Nephron progenitor cell (in vitro differentiated cells): ENCODE data around the gene RBMS3.
"Not testable (repeated sequence)": the region's sequence is repeated elsewhere in the genome, so short reads cannot be mapped to it uniquely, and the experiment has no call there.

ENCODE experiments used
- DNase-seq: peaks from one replicate; pipeline ENCODE4 v3.0.0; 2021
- H3K27ac Mint-ChIP-seq: 2 replicates; pipeline ENCODE4 v1.8.0; 2021; ENCODE audit warnings: mild to moderate bottlenecking, moderate library complexity, mixed read lengths
- H3K27me3 Mint-ChIP-seq: 2 replicates; pipeline ENCODE4 v1.8.0; 2021; ENCODE audit warnings: mild to moderate bottlenecking, low read depth, mixed read lengths; ENCODE audit not compliant: poor library complexity
- H3K36me3 Mint-ChIP-seq: 2 replicates; pipeline ENCODE4 v1.8.0; 2021; ENCODE audit warnings: low read depth, mixed read lengths
- H3K4me1 Mint-ChIP-seq: 2 replicates; pipeline ENCODE4 v1.8.0; 2021; ENCODE audit warnings: mixed read lengths
- H3K4me3 Mint-ChIP-seq: 2 replicates; pipeline ENCODE4 v1.8.0; 2021; ENCODE audit warnings: mild to moderate bottlenecking, moderate library complexity, mixed read lengths
- H3K9me3 Mint-ChIP-seq: 2 replicates; pipeline ENCODE4 v1.8.0; 2021; ENCODE audit warnings: mild to moderate bottlenecking, moderate library complexity, mixed read lengths
- TF ChIP-seq, protein P1 (sequence below): fragments of 200-600 bp; sonication (generic); IDR thresholded peaks from 2 replicates; pipeline ENCODE4 v1.5.0; 2021; ENCODE audit warnings: antibody characterized with exemption

Gene RBMS3

DNA sequence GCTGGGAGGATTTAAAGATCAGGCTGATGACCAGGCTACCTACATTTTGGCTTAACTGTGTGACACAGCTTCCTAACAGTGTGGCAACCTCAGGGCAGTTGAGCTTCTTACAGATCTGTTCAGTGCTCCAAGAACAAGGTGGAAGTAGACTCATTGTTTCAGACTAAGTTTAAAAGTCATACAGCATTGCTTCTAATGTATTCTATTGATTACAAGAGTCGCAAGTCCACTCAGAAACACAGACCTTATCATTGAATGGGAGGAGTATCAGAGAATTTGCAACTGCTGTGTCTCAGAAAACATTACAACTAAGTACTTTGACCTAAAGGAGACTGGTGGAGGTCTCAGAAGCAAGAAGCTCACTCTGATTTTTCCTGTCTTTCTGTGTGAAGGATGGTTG lies 746.0 kb downstream of the RBMS3 start:
- DNase-seq = no peak
- TF ChIP-seq, protein P1, sequence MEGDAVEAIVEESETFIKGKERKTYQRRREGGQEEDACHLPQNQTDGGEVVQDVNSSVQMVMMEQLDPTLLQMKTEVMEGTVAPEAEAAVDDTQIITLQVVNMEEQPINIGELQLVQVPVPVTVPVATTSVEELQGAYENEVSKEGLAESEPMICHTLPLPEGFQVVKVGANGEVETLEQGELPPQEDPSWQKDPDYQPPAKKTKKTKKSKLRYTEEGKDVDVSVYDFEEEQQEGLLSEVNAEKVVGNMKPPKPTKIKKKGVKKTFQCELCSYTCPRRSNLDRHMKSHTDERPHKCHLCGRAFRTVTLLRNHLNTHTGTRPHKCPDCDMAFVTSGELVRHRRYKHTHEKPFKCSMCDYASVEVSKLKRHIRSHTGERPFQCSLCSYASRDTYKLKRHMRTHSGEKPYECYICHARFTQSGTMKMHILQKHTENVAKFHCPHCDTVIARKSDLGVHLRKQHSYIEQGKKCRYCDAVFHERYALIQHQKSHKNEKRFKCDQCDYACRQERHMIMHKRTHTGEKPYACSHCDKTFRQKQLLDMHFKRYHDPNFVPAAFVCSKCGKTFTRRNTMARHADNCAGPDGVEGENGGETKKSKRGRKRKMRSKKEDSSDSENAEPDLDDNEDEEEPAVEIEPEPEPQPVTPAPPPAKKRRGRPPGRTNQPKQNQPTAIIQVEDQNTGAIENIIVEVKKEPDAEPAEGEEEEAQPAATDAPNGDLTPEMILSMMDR = no peak
- Mint-ChIP-seq H3K27me3 (peaks cover 4% of the 10 kb centered on the region), H3K4me1 (no peaks in the 10 kb centered on the region), H3K27ac (no peak overlapping the region), H3K4me3 (no peak overlapping the region), H3K9me3 (no peaks in the 10 kb centered on the region), H3K36me3 (no peaks in the 10 kb centered on the region)

DNA sequence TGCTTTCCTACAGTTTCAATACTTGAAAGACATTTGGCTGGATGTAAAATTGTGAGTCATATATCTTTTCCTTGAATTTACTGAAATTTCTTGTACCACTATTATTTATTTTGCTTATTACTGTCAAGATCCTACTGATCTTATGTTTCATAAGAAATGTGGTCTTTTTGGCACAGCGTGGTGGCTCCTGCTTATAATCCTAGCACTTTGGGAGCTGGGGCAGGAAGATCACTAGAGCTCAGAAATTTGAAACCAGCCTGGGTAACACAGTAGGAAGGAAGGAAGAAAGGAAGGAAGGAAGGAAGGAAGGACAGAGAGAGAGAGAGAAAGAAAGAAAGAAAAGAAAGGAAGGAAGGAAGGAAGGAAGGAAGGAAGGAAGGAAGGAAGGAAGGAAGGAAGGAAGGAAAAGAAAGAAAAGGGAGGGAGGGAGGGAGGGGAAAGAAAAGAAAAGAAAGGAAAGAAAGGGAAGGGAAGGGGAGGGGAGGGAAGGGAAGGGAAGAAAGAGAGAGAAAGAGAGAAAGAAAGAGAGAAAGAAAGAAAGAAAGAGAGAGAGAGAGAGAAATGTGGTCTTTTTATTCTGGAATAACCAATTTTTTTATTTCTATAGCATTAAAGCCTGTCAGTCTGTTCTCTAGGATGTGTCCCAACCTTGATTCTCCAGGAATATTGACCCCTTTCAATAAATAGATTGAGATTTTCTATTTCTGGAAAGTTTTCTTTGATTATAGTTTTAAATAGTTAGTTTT lies 753.5 kb downstream of the RBMS3 start:
- Mint-ChIP-seq H3K9me3 (peaks cover 7% of the 10 kb centered on the region), H3K4me1 (no peaks in the 10 kb centered on the region), H3K27me3 (peaks cover 4% of the 10 kb centered on the region), H3K27ac (no peak overlapping the region), H3K4me3 (no peak overlapping the region), H3K36me3 (no peaks in the 10 kb centered on the region)
- DNase-seq = no peak
- TF ChIP-seq, protein P1 = no peak

DNA sequence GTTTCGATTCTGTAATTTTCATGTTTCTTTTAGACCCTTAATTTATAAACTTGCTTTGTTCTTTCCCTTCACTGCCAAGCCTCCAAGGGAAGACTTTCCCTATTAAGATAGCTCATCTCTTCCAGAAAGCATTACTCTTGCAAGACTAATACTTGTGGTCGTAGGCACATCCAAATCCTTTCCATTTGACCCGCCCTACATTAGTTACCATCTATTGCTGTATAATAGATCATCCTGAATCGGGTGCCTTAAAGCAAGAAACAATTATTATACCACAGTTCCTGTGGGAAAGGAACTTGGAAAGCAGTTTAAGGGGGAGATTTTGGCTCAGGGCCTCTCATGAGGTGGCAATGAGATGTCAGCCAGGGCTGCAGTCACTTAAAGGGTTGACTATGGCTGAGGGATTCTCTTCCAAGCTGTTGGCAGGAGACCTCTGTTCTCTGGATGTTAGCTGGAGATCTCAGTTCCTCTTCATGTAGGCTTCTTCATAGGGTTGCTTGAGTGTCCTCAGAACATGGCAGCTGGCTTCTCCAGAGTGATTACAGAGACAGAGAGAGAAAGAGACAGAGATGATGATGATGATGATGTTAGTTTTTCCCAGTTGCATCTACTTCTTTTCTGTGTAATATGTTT lies 755.2 kb downstream of the RBMS3 start:
- Mint-ChIP-seq H3K9me3 (peaks cover 14% of the 10 kb centered on the region), H3K27me3 (peaks cover 4% of the 10 kb centered on the region), H3K27ac (no peak overlapping the region), H3K4me1 (no peaks in the 10 kb centered on the region), H3K36me3 (no peaks in the 10 kb centered on the region), H3K4me3 (no peak overlapping the region)
- no peak for DNase-seq
- TF ChIP-seq, protein P1 = no peak

DNA sequence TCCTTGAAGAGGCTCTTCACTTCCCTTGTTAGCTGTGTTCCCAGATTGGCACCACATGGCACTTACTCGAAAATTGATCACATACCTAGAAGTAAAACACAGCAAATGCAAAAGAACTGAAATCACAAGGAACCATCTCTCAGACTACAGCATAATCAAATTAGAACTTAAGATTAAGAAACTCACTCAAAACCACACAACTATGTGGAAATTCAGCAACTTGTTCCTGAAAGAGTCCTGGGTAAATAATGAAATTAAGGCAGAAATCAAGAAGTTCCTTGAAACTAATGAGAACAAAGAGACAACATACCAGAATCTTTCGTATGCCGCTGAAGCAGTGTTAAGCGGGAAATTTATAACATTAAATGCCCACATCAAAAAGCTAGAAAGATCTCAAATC lies 759.3 kb downstream of the RBMS3 start:
- no peak overlapping the region for H3K27ac Mint-ChIP-seq
- TF ChIP-seq, protein P1 = no peak
- H3K4me3 Mint-ChIP-seq = no peak overlapping the region
- peaks cover 14% of the 10 kb centered on the region for H3K9me3 Mint-ChIP-seq
- H3K27me3 Mint-ChIP-seq = no peaks in the 10 kb centered on the region
- no peak for DNase-seq
- no peaks in the 10 kb centered on the region for H3K4me1 Mint-ChIP-seq
- H3K36me3 Mint-ChIP-seq = no peaks in the 10 kb centered on the region

DNA sequence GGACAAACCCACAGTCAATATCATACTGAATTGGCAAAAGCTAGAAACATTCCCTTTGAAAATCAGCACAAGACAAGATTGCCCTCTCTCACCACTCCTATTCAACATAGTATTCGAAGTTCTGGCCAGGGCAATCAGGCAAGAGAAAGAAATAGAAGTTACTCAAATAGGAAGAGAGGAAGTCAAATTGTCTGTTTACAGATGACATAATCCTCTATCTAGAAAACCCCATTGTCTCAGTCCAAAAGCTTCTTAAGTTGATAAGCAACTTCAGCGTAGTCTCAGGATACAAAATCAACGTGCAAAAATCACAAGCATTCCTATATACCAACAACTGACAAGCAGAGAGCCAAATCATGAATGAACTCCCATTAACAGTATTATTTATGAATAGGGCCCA lies 760.6 kb downstream of the RBMS3 start:
- not testable (repeated sequence) for H3K4me1 Mint-ChIP-seq, H3K4me3 Mint-ChIP-seq, H3K27me3 Mint-ChIP-seq, DNase-seq, H3K36me3 Mint-ChIP-seq, H3K27ac Mint-ChIP-seq
- H3K9me3 Mint-ChIP-seq = peaks cover 14% of the 10 kb centered on the region

DNA sequence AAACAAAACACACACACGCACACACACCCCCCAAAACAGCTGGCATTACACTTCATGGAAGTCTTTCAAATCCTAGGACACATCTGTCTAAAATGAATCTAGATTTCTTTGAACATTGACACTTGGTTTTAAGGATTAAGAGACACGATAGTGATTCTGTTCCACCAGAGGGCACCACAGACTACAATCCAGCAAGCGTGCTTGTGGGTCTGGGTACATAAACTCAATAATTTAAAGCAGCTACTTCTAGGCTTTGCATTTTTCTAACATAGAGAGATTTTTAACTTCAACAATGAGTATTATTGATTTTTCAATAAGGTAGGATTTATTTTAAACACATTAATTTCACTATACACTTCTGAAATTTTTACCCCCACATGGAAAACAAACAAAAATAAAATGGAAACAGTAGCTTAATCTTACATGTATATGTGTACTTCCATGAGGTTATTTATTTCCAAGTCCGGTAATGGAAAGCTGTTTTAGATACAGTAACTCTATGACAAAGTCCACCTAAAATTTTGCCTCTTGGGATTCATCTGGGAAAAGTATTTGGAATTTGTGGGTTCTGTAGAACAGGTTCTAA lies 761.5 kb downstream of the RBMS3 start:
- DNase-seq = peak; percentile 53
- no peak overlapping the region for H3K27ac Mint-ChIP-seq
- TF ChIP-seq, protein P1 = peak; percentile 77
- no peaks in the 10 kb centered on the region for H3K27me3 Mint-ChIP-seq
- peaks cover 14% of the 10 kb centered on the region for H3K9me3 Mint-ChIP-seq
- no peak overlapping the region for H3K4me3 Mint-ChIP-seq
- no peaks in the 10 kb centered on the region for H3K4me1 Mint-ChIP-seq
- H3K36me3 Mint-ChIP-seq = no peaks in the 10 kb centered on the region
